ENCODE data around the gene YAE1. TPM values are rescaled to one million over a fixed set of nuclear protein-coding genes. Genes with fewer than 3 reads are reported as not detected.
A peak's percentile ranks its signal among the peaks of the same experiment; 100 is the strongest.

YAE1 gene
- total and polyA plus RNA-seq, 5 donors from 2014 or later, result 3.7 to 23.3 (median 18.0) TPM

GRCh38 chr7:39557222-39557621 lies 9.0 kb upstream of the YAE1 start:
- H3K9me3 ChIP-seq (ENCODE audit: control insufficient read depth in 2 of 2, low read length in 2 of 2), result no peaks in the 10 kb centered on the region
- no peaks in the 10 kb centered on the region for H3K4me1 ChIP-seq (ENCODE audit: control insufficient read depth, insufficient read depth, low read length, poor library complexity, severe bottlenecking)
- no peak overlapping the region for H3K27ac Mint-ChIP-seq
- H3K36me3 ChIP-seq (ENCODE audit: control insufficient read depth, insufficient read depth, low read length), result no peaks in the 10 kb centered on the region
- H3K36me3 Mint-ChIP-seq, result no peaks in the 10 kb centered on the region
- H3K27me3 Mint-ChIP-seq, result peaks cover 45% of the 10 kb centered on the region
- H3K4me1 Mint-ChIP-seq, result no peaks in the 10 kb centered on the region
- H3K27ac ChIP-seq (ENCODE audit: insufficient read depth, low read length, poor library complexity, severe bottlenecking), result no peak overlapping the region
- ATAC-seq (ENCODE audit: low read depth in 2 of 2) (no peak), DNase-seq (no peak)
- H3K9me3 Mint-ChIP-seq, result peaks cover 0 to 3% (median 0%) of the 10 kb centered on the region in 7 donors
- no peak overlapping the region for H3K4me3 ChIP-seq (ENCODE audit: low read depth, low read length)
- no peak overlapping the region for H3K4me3 Mint-ChIP-seq
- H3K27me3 ChIP-seq (ENCODE audit: control insufficient read depth, insufficient read depth, low read length), result peaks cover 15% of the 10 kb centered on the region

- H3K4me1 Mint-ChIP-seq, result no peaks in the 10 kb centered on the region
- no peak for DNase-seq
- H3K27me3 Mint-ChIP-seq, result peaks cover 46% of the 10 kb centered on the region
- Histone ChIP-seq H3K27me3 (ENCODE audit: control insufficient read depth, insufficient read depth, low read length) (peaks cover 15% of the 10 kb centered on the region), H3K27ac (ENCODE audit: insufficient read depth, low read length, poor library complexity, severe bottlenecking) (no peak overlapping the region), H3K9me3 (ENCODE audit: control insufficient read depth in 2 of 2, low read length in 2 of 2) (no peaks in the 10 kb centered on the region), H3K4me3 (ENCODE audit: low read depth, low read length) (no peak overlapping the region), H3K4me1 (ENCODE audit: control insufficient read depth, insufficient read depth, low read length, poor library complexity, severe bottlenecking) (no peaks in the 10 kb centered on the region), H3K36me3 (ENCODE audit: control insufficient read depth, insufficient read depth, low read length) (no peaks in the 10 kb centered on the region)
- ATAC-seq (ENCODE audit: low read depth in 2 of 2), result no peak
- no peaks in the 10 kb centered on the region for H3K36me3 Mint-ChIP-seq
- no peak overlapping the region for H3K4me3 Mint-ChIP-seq
- H3K9me3 Mint-ChIP-seq, result peaks cover 0 to 3% (median 0%) of the 10 kb centered on the region in 7 donors
- no peak overlapping the region for H3K27ac Mint-ChIP-seq
These were observed 8.3 kb upstream of the YAE1 start for GRCh38 chr7:39557911-39558310.

GRCh38 chr7:39560408-39560807 lies 5.8 kb upstream of the YAE1 start:
- peaks cover 0 to 3% (median 0%) of the 10 kb centered on the region in 7 donors for H3K9me3 Mint-ChIP-seq
- no peak overlapping the region for H3K4me3 Mint-ChIP-seq
- H3K4me1 Mint-ChIP-seq, result peaks cover under 1 to 1% (median 1%) of the 10 kb centered on the region in 4 donors
- H3K27ac Mint-ChIP-seq, result no peak overlapping the region
- H3K9me3 ChIP-seq (ENCODE audit: control insufficient read depth in 2 of 2, low read length in 2 of 2), result no peaks in the 10 kb centered on the region
- peaks cover 6% of the 10 kb centered on the region for H3K27me3 ChIP-seq (ENCODE audit: control insufficient read depth, insufficient read depth, low read length)
- no peaks in the 10 kb centered on the region for H3K36me3 Mint-ChIP-seq
- DNase-seq (no peak), ATAC-seq (ENCODE audit: low read depth in 2 of 2) (no peak)
- peaks cover under 1% of the 10 kb centered on the region for H3K4me1 ChIP-seq (ENCODE audit: control insufficient read depth, insufficient read depth, low read length, poor library complexity, severe bottlenecking)
- no peaks in the 10 kb centered on the region for H3K36me3 ChIP-seq (ENCODE audit: control insufficient read depth, insufficient read depth, low read length)
- H3K4me3 ChIP-seq (ENCODE audit: low read depth, low read length), result no peak overlapping the region
- H3K27ac ChIP-seq (ENCODE audit: insufficient read depth, low read length, poor library complexity, severe bottlenecking), result no peak overlapping the region
- peaks cover 34% of the 10 kb centered on the region for H3K27me3 Mint-ChIP-seq

- Histone ChIP-seq H3K4me1 (ENCODE audit: control insufficient read depth, insufficient read depth, low read length, poor library complexity, severe bottlenecking) (peaks cover 6% of the 10 kb centered on the region), H3K36me3 (ENCODE audit: control insufficient read depth, insufficient read depth, low read length) (no peaks in the 10 kb centered on the region), H3K27ac (ENCODE audit: insufficient read depth, low read length, poor library complexity, severe bottlenecking) (no peak overlapping the region), H3K4me3 (ENCODE audit: low read depth, low read length) (no peak overlapping the region), H3K27me3 (ENCODE audit: control insufficient read depth, insufficient read depth, low read length) (peaks cover 6% of the 10 kb centered on the region), H3K9me3 (ENCODE audit: control insufficient read depth in 2 of 2, low read length in 2 of 2) (no peaks in the 10 kb centered on the region)
- ATAC-seq (ENCODE audit: low read depth in 2 of 2) (no peak), DNase-seq (no peak)
- H3K36me3 Mint-ChIP-seq, result no peaks in the 10 kb centered on the region
- H3K4me3 Mint-ChIP-seq, result no peak overlapping the region
- H3K4me1 Mint-ChIP-seq, result peaks cover 6 to 7% (median 6%) of the 10 kb centered on the region in 4 donors
- H3K27me3 Mint-ChIP-seq, result peaks cover 31% of the 10 kb centered on the region
- peaks cover 0 to 3% (median 0%) of the 10 kb centered on the region in 7 donors for H3K9me3 Mint-ChIP-seq
- H3K27ac Mint-ChIP-seq, result no peak overlapping the region
These were observed 5.2 kb upstream of the YAE1 start for GRCh38 chr7:39560997-39561396.

GRCh38 chr7:39565538-39565937 lies 666 bp upstream of the YAE1 start:
- H3K36me3 ChIP-seq (ENCODE audit: control insufficient read depth, insufficient read depth, low read length), result no peaks in the 10 kb centered on the region
- peak overlapping the region; percentile 72 for H3K27ac ChIP-seq (ENCODE audit: insufficient read depth, low read length, poor library complexity, severe bottlenecking)
- H3K9me3 Mint-ChIP-seq, result peaks cover 0 to 2% (median 0%) of the 10 kb centered on the region in 7 donors
- H3K27me3 Mint-ChIP-seq, result peaks cover 11% of the 10 kb centered on the region
- no peak for DNase-seq
- H3K27me3 ChIP-seq (ENCODE audit: control insufficient read depth, insufficient read depth, low read length), result peaks cover 4% of the 10 kb centered on the region
- H3K9me3 ChIP-seq (ENCODE audit: control insufficient read depth in 2 of 2, low read length in 2 of 2), result no peaks in the 10 kb centered on the region
- no peaks in the 10 kb centered on the region for H3K36me3 Mint-ChIP-seq
- H3K4me1 ChIP-seq (ENCODE audit: control insufficient read depth, insufficient read depth, low read length, poor library complexity, severe bottlenecking), result peaks cover 12% of the 10 kb centered on the region
- peak overlapping the region; percentile 94 to 98 (median 96) for H3K27ac Mint-ChIP-seq
- H3K4me3 ChIP-seq (ENCODE audit: low read depth, low read length), result peak overlapping the region; percentile 95
- peaks cover 14 to 39% (median 21%) of the 10 kb centered on the region in 4 donors for H3K4me1 Mint-ChIP-seq
- ATAC-seq (ENCODE audit: low read depth in 2 of 2), result no peak
- H3K4me3 Mint-ChIP-seq, result peak overlapping the region; percentile 94 to 99 (median 96)

- H3K36me3 Mint-ChIP-seq, result peaks cover 7% of the 10 kb centered on the region
- Histone ChIP-seq H3K27ac (ENCODE audit: insufficient read depth, low read length, poor library complexity, severe bottlenecking) (no peak overlapping the region), H3K9me3 (ENCODE audit: control insufficient read depth in 2 of 2, low read length in 2 of 2) (no peaks in the 10 kb centered on the region), H3K4me3 (ENCODE audit: low read depth, low read length) (peak overlapping the region; percentile 95), H3K4me1 (ENCODE audit: control insufficient read depth, insufficient read depth, low read length, poor library complexity, severe bottlenecking) (peaks cover 12% of the 10 kb centered on the region), H3K27me3 (ENCODE audit: control insufficient read depth, insufficient read depth, low read length) (no peaks in the 10 kb centered on the region), H3K36me3 (ENCODE audit: control insufficient read depth, insufficient read depth, low read length) (peaks cover 11% of the 10 kb centered on the region)
- H3K9me3 Mint-ChIP-seq, result no peaks in the 10 kb centered on the region
- H3K4me1 Mint-ChIP-seq, result peaks cover 14 to 42% (median 21%) of the 10 kb centered on the region in 4 donors
- H3K27me3 Mint-ChIP-seq, result peaks cover 4% of the 10 kb centered on the region
- ATAC-seq (ENCODE audit: low read depth in 2 of 2) (no peak), DNase-seq (no peak)
- peak overlapping the region; percentile 94 to 99 (median 96) for H3K4me3 Mint-ChIP-seq
- H3K27ac Mint-ChIP-seq, result peak overlapping the region; percentile 73 to 94 (median 86)
These were observed 1.1 kb downstream of the YAE1 start for GRCh38 chr7:39567294-39567693.

- H3K9me3 ChIP-seq (ENCODE audit: control insufficient read depth in 2 of 2, low read length in 2 of 2), result no peaks in the 10 kb centered on the region
- peaks cover 20% of the 10 kb centered on the region for H3K36me3 ChIP-seq (ENCODE audit: control insufficient read depth, insufficient read depth, low read length)
- no peaks in the 10 kb centered on the region for H3K4me1 ChIP-seq (ENCODE audit: control insufficient read depth, insufficient read depth, low read length, poor library complexity, severe bottlenecking)
- Mint-ChIP-seq H3K27ac (peak overlapping the region in 2 of 3 donors; percentile 37 to 72), H3K4me3 (peak overlapping the region in 1 of 4 donors; percentile 3), H3K4me1 (peaks cover 3 to 10% (median 5%) of the 10 kb centered on the region in 4 donors), H3K36me3 (peaks cover 18% of the 10 kb centered on the region), H3K27me3 (no peaks in the 10 kb centered on the region), H3K9me3 (no peaks in the 10 kb centered on the region)
- no peaks in the 10 kb centered on the region for H3K27me3 ChIP-seq (ENCODE audit: control insufficient read depth, insufficient read depth, low read length)
- no peak overlapping the region for H3K4me3 ChIP-seq (ENCODE audit: low read depth, low read length)
- no peak for ATAC-seq (ENCODE audit: low read depth in 2 of 2)
- no peak overlapping the region for H3K27ac ChIP-seq (ENCODE audit: insufficient read depth, low read length, poor library complexity, severe bottlenecking)
- DNase-seq, result no peak
These were observed 8.6 kb downstream of the YAE1 start for GRCh38 chr7:39574673-39575349.
